ENCODE measurements around the gene TAGLN. TPM values are rescaled to one million over a fixed set of nuclear protein-coding genes. Genes with fewer than 3 reads are reported as not detected.

The TAGLN gene
- total RNA-seq, 4 donors from 2014 or later = 110 to 361 (median 254) TPM

GRCh38 chr11:117188620-117189081, 10.5 kb upstream of the TAGLN start:
- Histone ChIP-seq H3K36me3 (peaks cover 0 to 80% (median 0%) of the 10 kb centered on the region in 3 donors), H3K9me3 (no peaks in the 10 kb centered on the region), H3K27me3 (no peaks in the 10 kb centered on the region), H3K4me1 (peaks cover 0 to 16% (median 6%) of the 10 kb centered on the region in 4 donors), H3K27ac (peak overlapping the region in 2 of 4 donors; percentile 60 to 79), H3K4me3 (no peak overlapping the region)
- TF ChIP-seq CTCF (IDR thresholded peaks at IDR 0.05) (no peak), POLR2A (IDR thresholded peaks at IDR 0.05) (no peak)
- peak in 1 of 3 donors; percentile 53 for DNase-seq

- no peaks in the 10 kb centered on the region for H3K27me3 ChIP-seq
- H3K9me3 ChIP-seq = no peaks in the 10 kb centered on the region
- peaks cover 0 to 77% (median 0%) of the 10 kb centered on the region in 3 donors for H3K36me3 ChIP-seq
- H3K27ac ChIP-seq = peak overlapping the region in 3 of 4 donors; percentile 48 to 79 (median 60)
- H3K4me1 ChIP-seq = peaks cover 0 to 16% (median 10%) of the 10 kb centered on the region in 4 donors
- DNase-seq = peak in 2 of 3 donors; percentile 85 to 89
- no peak for TF ChIP-seq CTCF (IDR thresholded peaks at IDR 0.05)
- TF ChIP-seq POLR2A (IDR thresholded peaks at IDR 0.05) = no peak
- H3K4me3 ChIP-seq = peak overlapping the region in 1 of 4 donors; percentile 15
Observed at GRCh38 chr11:117189191-117189940, 9.8 kb upstream of the TAGLN start.

- Histone ChIP-seq H3K4me1 (peaks cover 0 to 16% (median 11%) of the 10 kb centered on the region in 4 donors), H3K27ac (peak overlapping the region in 2 of 4 donors; percentile 52 to 79), H3K27me3 (no peaks in the 10 kb centered on the region), H3K4me3 (peak overlapping the region in 1 of 4 donors; percentile 15), H3K9me3 (no peaks in the 10 kb centered on the region), H3K36me3 (peaks cover 0 to 74% (median 0%) of the 10 kb centered on the region in 3 donors)
- TF ChIP-seq CTCF (IDR thresholded peaks at IDR 0.05) = no peak
- TF ChIP-seq POLR2A (IDR thresholded peaks at IDR 0.05) = no peak
- DNase-seq = peak in 1 of 3 donors; percentile 44
Observed at GRCh38 chr11:117189941-117190544, 9.1 kb upstream of the TAGLN start.

- Histone ChIP-seq H3K4me1 (peaks cover 0 to 16% (median 11%) of the 10 kb centered on the region in 4 donors), H3K9me3 (no peaks in the 10 kb centered on the region), H3K27ac (no peak overlapping the region), H3K36me3 (peaks cover 0 to 86% (median 0%) of the 10 kb centered on the region in 3 donors), H3K27me3 (no peaks in the 10 kb centered on the region), H3K4me3 (no peak overlapping the region)
- DNase-seq = no peak
- TF ChIP-seq CTCF (IDR thresholded peaks at IDR 0.05) (no peak), POLR2A (IDR thresholded peaks at IDR 0.05) (no peak)
Observed at GRCh38 chr11:117191680-117192400, 7.3 kb upstream of the TAGLN start.

GRCh38 chr11:117192401-117192875, 6.7 kb upstream of the TAGLN start:
- Histone ChIP-seq H3K27me3 (no peaks in the 10 kb centered on the region), H3K9me3 (no peaks in the 10 kb centered on the region), H3K27ac (no peak overlapping the region), H3K4me1 (peaks cover 0 to 18% (median 12%) of the 10 kb centered on the region in 4 donors), H3K4me3 (no peak overlapping the region), H3K36me3 (peaks cover 0 to 86% (median 0%) of the 10 kb centered on the region in 3 donors)
- TF ChIP-seq CTCF (IDR thresholded peaks at IDR 0.05) = no peak
- no peak for TF ChIP-seq POLR2A (IDR thresholded peaks at IDR 0.05)
- DNase-seq = no peak
